B cell (primary cell): ENCODE results near the gene TRAPPC11. TPM values are rescaled to one million over a fixed set of nuclear protein-coding genes. Genes with fewer than 3 reads are reported as not detected.

ENCODE experiments used
- ATAC-seq: fragments of 200-7000 bp; cut with Tn5 transposase; one replicate; pipeline ENCODE4 v1.10.0; 2021; ENCODE audit warnings: low read depth, mild to moderate bottlenecking, moderate number of reproducible peaks, moderate library complexity
- CTCF ChIA-PET: fragments of 350-600 bp; sonication (Branson Sonifier 250); formaldehyde crosslinking; loops from one replicate; lab custom pipeline; 2021; ENCODE audit warnings: antibody characterized with exemption, inconsistent platforms; lab: Charles Lee
- POLR2A ChIA-PET: fragments of 350-600 bp; sonication (Branson Sonifier 250); formaldehyde crosslinking; loops from one replicate; lab custom pipeline; 2021; ENCODE audit warnings: antibody characterized with exemption; lab: Charles Lee
- DNase-seq: peaks from one replicate; pipeline ENCODE4 v3.0.0; 2013
- H2AFZ ChIP-seq: 2 replicates; pipeline ENCODE4 v1.6.1; 2012; ENCODE audit warnings: mild to moderate bottlenecking, low read depth, low read length; ENCODE audit not compliant: insufficient read depth, poor library complexity, severe bottlenecking
- H3K27ac ChIP-seq, 2 donors: 1 replicate in 1 of 2; 2 replicates in 1 of 2; pipeline ENCODE4 v1.5.1; 2012 to 2013; ENCODE audit warnings: low read length in 2 of 2, mild to moderate bottlenecking in 2 of 2, moderate library complexity in 1 of 2
- H3K27me3 ChIP-seq, 4 experiments: fragments of 200-600 bp in 1 of 4; sonication (generic) in 1 of 4; replicated peaks in 1 of 4; 1 replicate in 2 of 4; 2 replicates in 2 of 4; pipeline versions ENCODE4 v1.6.1 to v1.7.0; 2013 to 2016; ENCODE audit warnings: low read length in 3 of 4, mild to moderate bottlenecking in 2 of 4, mixed read lengths in 1 of 4, moderate library complexity in 1 of 4; ENCODE audit not compliant: insufficient read depth in 4 of 4, control insufficient read depth in 3 of 4; ENCODE audit errors: control extremely low read depth in 1 of 4
- H3K36me3 ChIP-seq, 2 experiments: replicated peaks in 1 of 2; 1 replicate in 1 of 2; 2 replicates in 1 of 2; pipeline versions ENCODE4 v1.6.1 to v1.7.1; 2013; ENCODE audit warnings: low read length in 1 of 2; ENCODE audit not compliant: insufficient read depth in 2 of 2, control insufficient read depth in 1 of 2; ENCODE audit errors: control extremely low read depth in 1 of 2, extremely low read depth in 1 of 2
- H3K4me1 ChIP-seq, 2 donors: fragments of 200-600 bp in 1 of 2; sonication (generic) in 1 of 2; 1 replicate in 1 of 2; 2 replicates in 1 of 2; pipeline versions ENCODE4 v1.5.1 to v1.6.1; 2013 to 2017; ENCODE audit warnings: low read length in 2 of 2; ENCODE audit not compliant: control insufficient read depth in 2 of 2, insufficient read depth in 2 of 2
- H3K4me2 ChIP-seq: replicated peaks from 2 replicates; pipeline ENCODE3; 2012; ENCODE audit warnings: mild to moderate bottlenecking, low read depth, low read length; ENCODE audit not compliant: poor library complexity, severe bottlenecking
- H3K4me3 ChIP-seq, 5 experiments: fragments of 200-600 bp in 1 of 5; sonication (generic) in 1 of 5; 1 replicate in 3 of 5; 2 replicates in 2 of 5; pipeline versions ENCODE4 v1.5.1 to v1.7.0; 2011 to 2016; ENCODE audit warnings: low read length in 4 of 5, mild to moderate bottlenecking in 4 of 5, low read depth in 2 of 5, control low read depth in 1 of 5, moderate library complexity in 1 of 5; ENCODE audit not compliant: insufficient read depth in 1 of 5; ENCODE audit errors: control extremely low read depth in 1 of 5, extremely low read depth in 1 of 5
- H3K79me2 ChIP-seq: fragments of 200-600 bp; sonication (generic); one replicate; pipeline ENCODE4 v1.6.0; 2016; ENCODE audit warnings: low read length; ENCODE audit not compliant: control insufficient read depth, insufficient read depth
- H3K9ac ChIP-seq: fragments of 200-600 bp; sonication (generic); 2 replicates; pipeline ENCODE4 v1.6.1; 2017; ENCODE audit warnings: mild to moderate bottlenecking, low read length, moderate library complexity
- H3K9me3 ChIP-seq, 3 donors: one replicate each; pipeline versions ENCODE4 v1.6.1 to v1.7.1; 2013; ENCODE audit warnings: low read length in 2 of 3; ENCODE audit not compliant: control insufficient read depth in 2 of 3, insufficient read depth in 1 of 3; ENCODE audit errors: control extremely low read depth in 1 of 3
- H4K20me1 ChIP-seq: 2 replicates; pipeline ENCODE4 v1.6.0; 2012; ENCODE audit warnings: mild to moderate bottlenecking, low read length; ENCODE audit not compliant: insufficient read depth, control insufficient read depth, poor library complexity, severe bottlenecking
- H3K27ac Mint-ChIP-seq: one replicate; pipeline ENCODE4 v1.8.0; 2021; ENCODE audit warnings: mixed read lengths
- H3K27me3 Mint-ChIP-seq: one replicate; pipeline ENCODE4 v1.8.0; 2021; ENCODE audit warnings: mixed read lengths
- H3K4me1 Mint-ChIP-seq: one replicate; pipeline ENCODE4 v1.8.0; 2021; ENCODE audit warnings: mixed read lengths
- H3K4me3 Mint-ChIP-seq: one replicate; pipeline ENCODE4 v1.8.0; 2021; ENCODE audit warnings: mixed read lengths
- H3K9me3 Mint-ChIP-seq: one replicate; pipeline ENCODE4 v1.8.0; 2022; ENCODE audit warnings: mixed read lengths; ENCODE audit not compliant: insufficient read depth
- EZH2 ChIP-seq: IDR thresholded peaks from 2 replicates; pipeline ENCODE4 v1.6.1; 2012; ENCODE audit warnings: borderline replicate concordance, low read depth, mild to moderate bottlenecking, moderate library complexity, low read length; ENCODE audit not compliant: insufficient read depth, poor library complexity, severe bottlenecking
- WGBS: methylation state at CpG from one replicate; pipeline ENCODE4 v1.1.5; 2013; ENCODE audit warnings: missing lambda C conversion rate; ENCODE audit not compliant: insufficient coverage; 5-methylcytosine and 5-hydroxymethylcytosine counted together
- intact Hi-C: fragments of 100-400 bp; cut with micrococcal nuclease; formaldehyde crosslinking; loops from one replicate; pipeline ENCODE4 v1.10.0; 2022
- polyA plus RNA-seq: library from polyadenylated mRNA; depleted of rRNA; stranded (reverse); fragments of >200 nt; gene quantifications from 2 replicates; pipeline ENCODE4 v1.2.3, GENCODE V29; 2012
- total RNA-seq, 2 donors: library from RNA; stranded (reverse); fragments of 120-200 nt in 1 of 2; gene quantifications; 1 replicate in 1 of 2; 2 replicates in 1 of 2; pipeline versions ENCODE4 v1.2.3 to v1.2.4, GENCODE V29; 2013 to 2022
- TF ChIP-seq, protein P1 (sequence below): fragments of 200-600 bp; IDR thresholded peaks from one replicate; pipeline ENCODE4 v1.8.0; 2022; ENCODE audit warnings: antibody characterized with exemption, mild to moderate bottlenecking

The TRAPPC11 gene
- total and polyA plus RNA-seq, 2 donors (not counting 1 experiment from before 2014, with no cell fraction given): 23.5 to 53.8 TPM

DNA sequence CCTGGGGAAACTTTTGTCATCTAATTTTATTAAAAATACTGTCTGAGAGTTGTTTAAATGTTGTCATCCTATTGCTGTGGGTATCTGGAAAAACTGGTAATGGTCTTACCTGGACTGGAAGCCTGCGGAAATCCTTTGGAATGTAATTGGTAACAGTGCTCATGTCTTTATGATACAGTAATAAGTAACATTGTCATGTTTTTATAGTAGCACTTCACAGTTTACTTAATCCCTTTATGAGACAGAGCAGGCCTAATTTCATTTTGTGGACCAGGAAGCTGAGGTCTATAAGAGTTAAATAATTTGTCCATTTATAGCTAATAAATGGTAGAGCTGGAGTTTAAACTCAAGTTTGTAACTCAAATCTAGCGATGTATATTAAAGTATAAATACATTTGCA lies 88.3 kb downstream of the TRAPPC11 start:
- no peak for ATAC-seq
- H3K27me3 Mint-ChIP-seq: peaks cover 30% of the 10 kb centered on the region
- no peak overlapping the region for H3K27ac Mint-ChIP-seq

DNA sequence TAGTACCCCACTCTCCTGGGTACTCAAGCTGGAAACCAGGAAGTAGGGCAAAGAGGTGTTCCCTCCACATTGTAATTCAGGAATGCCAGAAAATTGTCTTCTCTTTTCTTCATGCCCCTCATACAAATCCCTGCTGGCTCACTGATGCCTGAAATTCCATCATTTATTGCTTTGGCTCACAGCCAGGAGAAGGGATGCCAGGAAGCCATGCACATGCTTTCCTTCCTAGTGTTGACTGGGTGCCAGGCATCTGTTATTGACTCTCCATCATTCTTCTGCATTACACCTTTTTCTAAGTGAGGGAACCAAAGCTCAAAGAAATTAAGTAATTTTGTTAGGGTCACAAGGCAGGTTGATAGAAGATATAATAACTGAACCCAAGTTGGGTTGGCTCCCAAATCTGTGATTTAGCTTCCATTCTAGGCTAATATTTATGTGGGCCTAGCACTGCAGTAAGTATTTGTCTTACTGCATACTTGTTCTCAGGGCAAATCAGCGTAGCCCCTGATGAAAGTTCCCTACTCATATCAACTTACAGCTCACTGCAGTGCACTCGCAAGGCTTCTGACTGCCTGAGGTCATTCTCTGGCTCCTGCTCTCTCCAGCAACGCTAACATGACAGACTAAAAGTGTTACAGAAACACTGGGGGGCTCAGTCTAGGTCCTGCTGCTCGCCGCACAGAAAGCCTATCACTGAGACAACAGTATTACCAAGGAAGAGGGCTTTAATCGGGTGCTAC lies 89.0 kb downstream of the TRAPPC11 start:
- Histone ChIP-seq H3K9me3 (peaks cover 0 to 9% (median 0%) of the 10 kb centered on the region in 3 donors), H3K79me2 (no peaks in the 10 kb centered on the region), H3K4me1 (no peaks in the 10 kb centered on the region), H3K27me3 (no peaks in the 10 kb centered on the region), H3K27ac (no peak overlapping the region), H3K4me2 (no peak overlapping the region), H3K36me3 (no peaks in the 10 kb centered on the region), H2AFZ (no peak overlapping the region), H3K9ac (no peak overlapping the region), H3K4me3 (no peak overlapping the region), H4K20me1 (no peaks in the 10 kb centered on the region)
- Mint-ChIP-seq H3K4me1 (no peaks in the 10 kb centered on the region), H3K27me3 (peaks cover 30% of the 10 kb centered on the region), H3K9me3 (no peaks in the 10 kb centered on the region), H3K4me3 (no peak overlapping the region), H3K27ac (no peak overlapping the region)
- no peak for TF ChIP-seq EZH2
- TF ChIP-seq, protein P1, sequence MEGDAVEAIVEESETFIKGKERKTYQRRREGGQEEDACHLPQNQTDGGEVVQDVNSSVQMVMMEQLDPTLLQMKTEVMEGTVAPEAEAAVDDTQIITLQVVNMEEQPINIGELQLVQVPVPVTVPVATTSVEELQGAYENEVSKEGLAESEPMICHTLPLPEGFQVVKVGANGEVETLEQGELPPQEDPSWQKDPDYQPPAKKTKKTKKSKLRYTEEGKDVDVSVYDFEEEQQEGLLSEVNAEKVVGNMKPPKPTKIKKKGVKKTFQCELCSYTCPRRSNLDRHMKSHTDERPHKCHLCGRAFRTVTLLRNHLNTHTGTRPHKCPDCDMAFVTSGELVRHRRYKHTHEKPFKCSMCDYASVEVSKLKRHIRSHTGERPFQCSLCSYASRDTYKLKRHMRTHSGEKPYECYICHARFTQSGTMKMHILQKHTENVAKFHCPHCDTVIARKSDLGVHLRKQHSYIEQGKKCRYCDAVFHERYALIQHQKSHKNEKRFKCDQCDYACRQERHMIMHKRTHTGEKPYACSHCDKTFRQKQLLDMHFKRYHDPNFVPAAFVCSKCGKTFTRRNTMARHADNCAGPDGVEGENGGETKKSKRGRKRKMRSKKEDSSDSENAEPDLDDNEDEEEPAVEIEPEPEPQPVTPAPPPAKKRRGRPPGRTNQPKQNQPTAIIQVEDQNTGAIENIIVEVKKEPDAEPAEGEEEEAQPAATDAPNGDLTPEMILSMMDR: no peak
- POLR2A ChIA-PET: no interaction called here
- ATAC-seq: no peak
- 73% methylated on average over 5 of the region's 6 CpGs for WGBS
- CTCF ChIA-PET: no interaction called here
- intact Hi-C loops: no loop called here
- DNase-seq: no peak

More for the DNA sequence above, 88.3 kb downstream of the TRAPPC11 start:
- Histone ChIP-seq H3K9ac (no peak overlapping the region), H3K36me3 (no peaks in the 10 kb centered on the region), H3K9me3 (peaks cover 0 to 9% (median 0%) of the 10 kb centered on the region in 3 donors), H3K27me3 (no peaks in the 10 kb centered on the region), H2AFZ (no peak overlapping the region), H3K4me1 (no peaks in the 10 kb centered on the region), H3K79me2 (no peaks in the 10 kb centered on the region), H3K4me2 (no peak overlapping the region), H3K4me3 (no peak overlapping the region), H3K27ac (no peak overlapping the region), H4K20me1 (no peaks in the 10 kb centered on the region)
- TF ChIP-seq, protein P1: no peak
- Mint-ChIP-seq H3K9me3 (no peaks in the 10 kb centered on the region), H3K4me1 (no peaks in the 10 kb centered on the region), H3K4me3 (no peak overlapping the region)
- intact Hi-C loops: no loop called here
- no peak for DNase-seq
- no CpG with 5 or more reads among the region's 2 CpGs for WGBS
- ChIA-PET CTCF (no interaction called here), POLR2A (no interaction called here)
